ENCODE measurements around the gene RAB3IL1.

RAB3IL1 gene

GRCh38 chr11:61860054-61860903, 57.1 kb downstream of the RAB3IL1 start:
- Histone ChIP-seq H3F3A (ENCODE audit: insufficient read depth) (no peaks in the 10 kb centered on the region), H3K27me3 (ENCODE audit: low read length) (no peaks in the 10 kb centered on the region), H3K9me2 (replicated peaks; ENCODE audit: insufficient read depth, low read length) (no peaks in the 10 kb centered on the region), H4K20me1 (ENCODE audit: low read depth, low read length) (no peaks in the 10 kb centered on the region), H3K36me3 (ENCODE audit: low read length) (no peaks in the 10 kb centered on the region), H3K79me2 (ENCODE audit: insufficient read depth, low read length) (no peaks in the 10 kb centered on the region), H3K4me2 (ENCODE audit: low read depth, low read length, poor library complexity, severe bottlenecking) (no peak overlapping the region), H3K9ac (ENCODE audit: low read length) (no peak overlapping the region), H3K9me3 (ENCODE audit: insufficient read depth, low read length) (no peaks in the 10 kb centered on the region), H3K4me3 (ENCODE audit: insufficient read depth, low read length, poor library complexity, severe bottlenecking) (no peak overlapping the region), H2AFZ (ENCODE audit: low read depth, low read length, severe bottlenecking) (no peak overlapping the region), H3K27ac (ENCODE audit: low read depth, low read length) (no peak overlapping the region)
- TF ChIP-seq EZH2phosphoT487 (conservative IDR thresholded peaks at IDR 0.05; ENCODE audit: low read length) (no peak), CTCF (IDR thresholded peaks at IDR 0.05; ENCODE audit: insufficient read depth, low read length, poor library complexity, severe bottlenecking) (no peak)

GRCh38 chr11:61855939-61856680, 61.3 kb downstream of the RAB3IL1 start:
- Histone ChIP-seq H3K36me3 (ENCODE audit: low read length) (no peaks in the 10 kb centered on the region), H4K20me1 (ENCODE audit: low read depth, low read length) (no peaks in the 10 kb centered on the region), H3K27me3 (ENCODE audit: low read length) (no peaks in the 10 kb centered on the region)

GRCh38 chr11:61854966-61855714, 62.2 kb downstream of the RAB3IL1 start:
- TF ChIP-seq CTCF (IDR thresholded peaks at IDR 0.05; ENCODE audit: insufficient read depth, low read length, poor library complexity, severe bottlenecking) (no peak), EZH2phosphoT487 (conservative IDR thresholded peaks at IDR 0.05; ENCODE audit: low read length) (no peak)
- Histone ChIP-seq H3K27ac (ENCODE audit: low read depth, low read length) (no peak overlapping the region), H3K4me2 (ENCODE audit: low read depth, low read length, poor library complexity, severe bottlenecking) (no peak overlapping the region), H4K20me1 (ENCODE audit: low read depth, low read length) (no peaks in the 10 kb centered on the region), H3K27me3 (ENCODE audit: low read length) (no peaks in the 10 kb centered on the region), H3K9ac (ENCODE audit: low read length) (no peak overlapping the region), H3K36me3 (ENCODE audit: low read length) (no peaks in the 10 kb centered on the region), H3F3A (ENCODE audit: insufficient read depth) (no peaks in the 10 kb centered on the region), H3K9me2 (replicated peaks; ENCODE audit: insufficient read depth, low read length) (no peaks in the 10 kb centered on the region), H3K9me3 (ENCODE audit: insufficient read depth, low read length) (no peaks in the 10 kb centered on the region), H3K79me2 (ENCODE audit: insufficient read depth, low read length) (no peaks in the 10 kb centered on the region), H3K4me3 (ENCODE audit: insufficient read depth, low read length, poor library complexity, severe bottlenecking) (no peak overlapping the region), H2AFZ (ENCODE audit: low read depth, low read length, severe bottlenecking) (no peak overlapping the region)

More at GRCh38 chr11:61855939-61856680, 61.3 kb downstream of the RAB3IL1 start:
- no peak overlapping the region for H3K27ac ChIP-seq (ENCODE audit: low read depth, low read length)
- H3K4me2 ChIP-seq (ENCODE audit: low read depth, low read length, poor library complexity, severe bottlenecking) = no peak overlapping the region
- no peak overlapping the region for H2AFZ ChIP-seq (ENCODE audit: low read depth, low read length, severe bottlenecking)
- H3K9ac ChIP-seq (ENCODE audit: low read length) = no peak overlapping the region
- H3F3A ChIP-seq (ENCODE audit: insufficient read depth) = no peaks in the 10 kb centered on the region
- H3K9me2 ChIP-seq (replicated peaks; ENCODE audit: insufficient read depth, low read length) = no peaks in the 10 kb centered on the region
- no peaks in the 10 kb centered on the region for H3K9me3 ChIP-seq (ENCODE audit: insufficient read depth, low read length)
- TF ChIP-seq CTCF (IDR thresholded peaks at IDR 0.05; ENCODE audit: insufficient read depth, low read length, poor library complexity, severe bottlenecking) = no peak
- no peak for TF ChIP-seq EZH2phosphoT487 (conservative IDR thresholded peaks at IDR 0.05; ENCODE audit: low read length)
- H3K4me3 ChIP-seq (ENCODE audit: insufficient read depth, low read length, poor library complexity, severe bottlenecking) = no peak overlapping the region
- no peaks in the 10 kb centered on the region for H3K79me2 ChIP-seq (ENCODE audit: insufficient read depth, low read length)

Data from SU-DHL-6 (cell line).